Mesenchymal stem cell (in vitro differentiated cells and primary cell): ENCODE data around the gene PNRC1.

Experiments
- DNase-seq: peaks from one replicate; pipeline ENCODE4 v3.0.0-alpha.2; 2013
- H2AFZ ChIP-seq: one replicate; pipeline ENCODE4 v1.6.1; 2013; ENCODE audit warnings: low read depth, mild to moderate bottlenecking, control low read depth, inconsistent platforms, low read length, moderate library complexity
- H2AK5ac ChIP-seq: 2 replicates; pipeline ENCODE4 v1.6.1; 2013; ENCODE audit warnings: low read length, moderate library complexity, mild to moderate bottlenecking, inconsistent platforms; ENCODE audit not compliant: severe bottlenecking
- H2BK120ac ChIP-seq: one replicate; pipeline ENCODE4 v1.6.1; 2013; ENCODE audit warnings: low read depth, mild to moderate bottlenecking, inconsistent platforms, low read length, moderate library complexity
- H2BK12ac ChIP-seq, 2 experiments: one replicate each; pipeline ENCODE4 v1.6.1; 2013; ENCODE audit warnings: inconsistent platforms in 2 of 2, low read length in 2 of 2, mild to moderate bottlenecking in 2 of 2, moderate library complexity in 2 of 2, control low read depth in 1 of 2
- H2BK15ac ChIP-seq: one replicate; pipeline ENCODE4 v1.6.1; 2013; ENCODE audit warnings: mild to moderate bottlenecking, low read depth, inconsistent platforms; ENCODE audit not compliant: poor library complexity, severe bottlenecking
- H2BK5ac ChIP-seq: 2 replicates; pipeline ENCODE4 v1.6.1; 2013; ENCODE audit warnings: low read depth, mild to moderate bottlenecking, low read length, control low read depth, inconsistent platforms; ENCODE audit not compliant: poor library complexity, severe bottlenecking
- H3K14ac ChIP-seq, 2 experiments: one replicate each; pipeline ENCODE4 v1.6.1; 2013; ENCODE audit warnings: inconsistent platforms in 2 of 2, low read length in 2 of 2, control low read depth in 1 of 2, mild to moderate bottlenecking in 1 of 2, moderate library complexity in 1 of 2
- H3K18ac ChIP-seq, 2 experiments: one replicate each; pipeline ENCODE4 v1.6.1; 2013; ENCODE audit warnings: inconsistent platforms in 2 of 2, low read length in 2 of 2, control low read depth in 1 of 2, low read depth in 1 of 2, mild to moderate bottlenecking in 1 of 2
- H3K23ac ChIP-seq, 2 experiments: one replicate each; pipeline ENCODE4 v1.6.1; 2013; ENCODE audit warnings: inconsistent platforms in 2 of 2, low read length in 2 of 2, mild to moderate bottlenecking in 2 of 2, moderate library complexity in 2 of 2, control low read depth in 1 of 2
- H3K27ac ChIP-seq: 2 replicates; pipeline ENCODE4 v1.5.1; 2013; ENCODE audit warnings: mild to moderate bottlenecking, moderate library complexity, low read length, control low read depth, inconsistent platforms; ENCODE audit not compliant: poor library complexity, severe bottlenecking
- H3K27me3 ChIP-seq, 2 experiments: 2 replicates each; pipeline versions ENCODE4 v1.6.1 to v1.7.0; 2013; ENCODE audit warnings: low read length in 2 of 2, mild to moderate bottlenecking in 2 of 2, moderate library complexity in 2 of 2, control low read depth in 1 of 2, inconsistent platforms in 1 of 2; ENCODE audit not compliant: control insufficient read depth in 1 of 2, insufficient read depth in 1 of 2
- H3K36me3 ChIP-seq, 2 experiments: 2 replicates each; pipeline versions ENCODE4 v1.6.1 to v1.7.0; 2013; ENCODE audit warnings: low read length in 2 of 2, control low read depth in 1 of 2, inconsistent platforms in 1 of 2, low read depth in 1 of 2, mild to moderate bottlenecking in 1 of 2; ENCODE audit not compliant: insufficient read depth in 2 of 2, control insufficient read depth in 1 of 2
- H3K4ac ChIP-seq, 2 experiments: one replicate each; pipeline ENCODE4 v1.6.1; 2013; ENCODE audit warnings: inconsistent platforms in 2 of 2, low read length in 2 of 2, mild to moderate bottlenecking in 2 of 2, moderate library complexity in 2 of 2, control low read depth in 1 of 2, low read depth in 1 of 2
- H3K4me1 ChIP-seq: 2 replicates; pipeline ENCODE4 v1.6.1; 2013; ENCODE audit warnings: low read depth, low read length, control low read depth; ENCODE audit not compliant: control insufficient read depth, insufficient read depth
- H3K4me2 ChIP-seq: 2 replicates; pipeline ENCODE4 v1.6.1; 2013; ENCODE audit warnings: low read length, mild to moderate bottlenecking, inconsistent platforms; ENCODE audit not compliant: poor library complexity, severe bottlenecking
- H3K4me3 ChIP-seq, 2 experiments: 2 replicates each; pipeline versions ENCODE4 v1.5.1 to v1.7.0; 2013; ENCODE audit warnings: low read length in 2 of 2, mild to moderate bottlenecking in 2 of 2, control low read depth in 1 of 2, low read depth in 1 of 2; ENCODE audit not compliant: insufficient read depth in 1 of 2
- H3K79me1 ChIP-seq: replicated peaks from 2 replicates; pipeline ENCODE4 v1.6.1; 2013; ENCODE audit warnings: mild to moderate bottlenecking, control low read depth, low read length, inconsistent platforms; ENCODE audit not compliant: poor library complexity, severe bottlenecking
- H3K9ac ChIP-seq: 2 replicates; pipeline ENCODE4 v1.7.0; 2013; ENCODE audit warnings: mild to moderate bottlenecking, low read length, moderate library complexity
- H3K9me3 ChIP-seq: 2 replicates; pipeline ENCODE4 v1.7.0; 2013; ENCODE audit warnings: mild to moderate bottlenecking, low read length; ENCODE audit not compliant: control insufficient read depth
- H4K8ac ChIP-seq: one replicate; pipeline ENCODE4 v1.6.1; 2013; ENCODE audit warnings: inconsistent platforms, mild to moderate bottlenecking, low read length, moderate library complexity
- H4K91ac ChIP-seq: one replicate; pipeline ENCODE4 v1.6.1; 2013; ENCODE audit warnings: mild to moderate bottlenecking, low read length, inconsistent platforms
- WGBS: methylation state at CpG from one replicate; pipeline ENCODE4 v1.1.7; 2013; ENCODE audit warnings: mixed read lengths; 5-methylcytosine and 5-hydroxymethylcytosine counted together

PNRC1 gene

GRCh38 chr6:89082486-89082891 lies 1.9 kb downstream of the PNRC1 start:
- H4K91ac ChIP-seq: no peak overlapping the region
- no peaks in the 10 kb centered on the region for H3K27me3 ChIP-seq
- no peak overlapping the region for H3K27ac ChIP-seq
- no peak overlapping the region for H2BK120ac ChIP-seq
- no peak overlapping the region for H3K4ac ChIP-seq
- H3K9ac ChIP-seq: peak overlapping the region; percentile 100
- 7% methylated on average over 8 of the region's 9 CpGs for WGBS
- H3K23ac ChIP-seq: no peak overlapping the region
- no peak overlapping the region for H4K8ac ChIP-seq
- DNase-seq: peak; percentile 55
- no peak overlapping the region for H3K18ac ChIP-seq
- H3K9me3 ChIP-seq: no peaks in the 10 kb centered on the region
- no peak overlapping the region for H2BK15ac ChIP-seq
- H3K14ac ChIP-seq: no peak overlapping the region
- H2AFZ ChIP-seq: no peak overlapping the region
- peaks cover 4% of the 10 kb centered on the region for H3K4me1 ChIP-seq
- peak overlapping the region; percentile 57 for H3K4me2 ChIP-seq
- H2BK5ac ChIP-seq: no peak overlapping the region
- peaks cover 5% of the 10 kb centered on the region for H3K79me1 ChIP-seq
- H3K36me3 ChIP-seq: peaks cover 10 to 40% of the 10 kb centered on the region in 2 experiments
- no peak overlapping the region for H2AK5ac ChIP-seq
- H3K4me3 ChIP-seq: peak overlapping the region; percentile 55 to 96
- H2BK12ac ChIP-seq: no peak overlapping the region

DNA sequence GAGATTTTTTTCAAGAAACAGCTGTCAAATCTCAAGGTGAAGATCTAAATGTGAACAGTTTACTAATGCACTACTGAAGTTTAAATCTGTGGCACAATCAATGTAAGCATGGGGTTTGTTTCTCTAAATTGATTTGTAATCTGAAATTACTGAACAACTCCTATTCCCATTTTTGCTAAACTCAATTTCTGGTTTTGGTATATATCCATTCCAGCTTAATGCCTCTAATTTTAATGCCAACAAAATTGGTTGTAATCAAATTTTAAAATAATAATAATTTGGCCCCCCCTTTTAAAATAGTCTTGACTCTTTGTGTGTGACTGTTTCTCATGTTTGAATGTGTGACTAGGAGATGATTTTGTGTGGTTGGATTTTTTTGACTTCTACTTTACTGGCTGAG lies 4.0 kb downstream of the PNRC1 start:
- H3K27ac ChIP-seq: no peak overlapping the region
- no peak overlapping the region for H4K8ac ChIP-seq
- H3K14ac ChIP-seq: no peak overlapping the region
- peaks cover 10 to 40% of the 10 kb centered on the region in 2 experiments for H3K36me3 ChIP-seq
- no peaks in the 10 kb centered on the region for H3K27me3 ChIP-seq
- peak overlapping the region in 1 of 2 experiments; percentile 96 for H3K4me3 ChIP-seq
- H2BK12ac ChIP-seq: no peak overlapping the region
- no peak overlapping the region for H2AFZ ChIP-seq
- H3K9ac ChIP-seq: peak overlapping the region; percentile 100
- peaks cover 5% of the 10 kb centered on the region for H3K79me1 ChIP-seq
- H2BK120ac ChIP-seq: no peak overlapping the region
- H2AK5ac ChIP-seq: no peak overlapping the region
- H3K9me3 ChIP-seq: no peaks in the 10 kb centered on the region
- no peak overlapping the region for H3K4ac ChIP-seq
- no peak overlapping the region for H3K18ac ChIP-seq
- no peak for DNase-seq
- H3K23ac ChIP-seq: no peak overlapping the region
- H4K91ac ChIP-seq: no peak overlapping the region
- peaks cover 4% of the 10 kb centered on the region for H3K4me1 ChIP-seq
- no peak overlapping the region for H2BK15ac ChIP-seq
- no peak overlapping the region for H2BK5ac ChIP-seq
- H3K4me2 ChIP-seq: peak overlapping the region; percentile 42

GRCh38 chr6:89084954-89085353 lies 4.4 kb downstream of the PNRC1 start:
- H3K9ac ChIP-seq: peak overlapping the region; percentile 100
- peak; percentile 49 for DNase-seq
- H3K36me3 ChIP-seq: peaks cover 10 to 40% of the 10 kb centered on the region in 2 experiments
- peaks cover 5% of the 10 kb centered on the region for H3K79me1 ChIP-seq
- H3K9me3 ChIP-seq: no peaks in the 10 kb centered on the region
- H2BK12ac ChIP-seq: no peak overlapping the region
- WGBS: 100% methylated on average over 2 of the region's 3 CpGs
- no peak overlapping the region for H2BK5ac ChIP-seq
- no peak overlapping the region for H4K8ac ChIP-seq
- H3K18ac ChIP-seq: no peak overlapping the region
- H3K4me3 ChIP-seq: peak overlapping the region in 1 of 2 experiments; percentile 96
- no peak overlapping the region for H3K14ac ChIP-seq
- no peak overlapping the region for H2BK15ac ChIP-seq
- no peak overlapping the region for H4K91ac ChIP-seq
- H3K23ac ChIP-seq: no peak overlapping the region
- peaks cover 4% of the 10 kb centered on the region for H3K4me1 ChIP-seq
- H3K4me2 ChIP-seq: peak overlapping the region; percentile 42
- no peak overlapping the region for H2AK5ac ChIP-seq
- no peak overlapping the region for H2AFZ ChIP-seq
- no peak overlapping the region for H3K4ac ChIP-seq
- H2BK120ac ChIP-seq: no peak overlapping the region
- H3K27ac ChIP-seq: no peak overlapping the region
- H3K27me3 ChIP-seq: no peaks in the 10 kb centered on the region

DNA sequence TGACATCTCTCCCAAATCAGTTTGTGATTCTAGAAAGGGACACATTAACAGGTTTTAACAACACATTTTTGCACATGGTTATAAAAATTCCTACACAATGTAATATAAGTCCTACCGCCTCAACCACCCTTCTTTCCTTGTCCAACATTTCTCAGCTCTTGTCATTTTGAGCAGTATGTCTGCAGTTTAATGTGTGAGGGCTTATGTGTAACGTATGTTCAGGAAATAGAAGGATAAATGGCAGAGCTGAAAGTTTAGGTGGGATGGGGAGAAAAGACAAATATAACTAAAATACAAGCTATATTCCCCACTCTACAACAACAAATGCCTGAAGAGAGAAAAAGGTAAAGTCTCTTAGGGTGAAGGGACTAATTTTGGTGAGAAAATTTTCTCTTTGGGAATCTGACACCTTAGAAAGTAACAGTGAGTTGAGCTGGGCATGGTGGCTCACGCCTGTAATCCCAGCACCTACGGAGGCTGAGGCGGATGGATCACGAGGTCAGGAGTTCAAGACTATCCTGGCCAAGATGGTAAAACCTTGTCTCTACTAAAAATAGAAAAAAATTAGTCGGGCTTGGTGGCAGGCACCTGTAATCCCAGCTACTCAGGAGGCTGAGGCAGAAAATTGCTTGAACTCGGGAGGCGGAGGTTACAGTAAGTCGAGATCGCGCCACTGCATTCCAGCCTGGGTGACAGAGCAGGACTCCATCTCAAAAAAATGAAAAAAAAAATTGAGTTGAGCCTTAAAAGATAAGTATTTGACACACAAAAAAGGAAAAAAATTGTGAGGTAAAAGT lies 5.1 kb downstream of the PNRC1 start:
- Histone ChIP-seq H4K91ac (no peak overlapping the region), H2AFZ (no peak overlapping the region), H3K9me3 (no peaks in the 10 kb centered on the region), H3K36me3 (peaks cover 10 to 40% of the 10 kb centered on the region in 2 experiments), H2BK120ac (no peak overlapping the region), H3K4ac (no peak overlapping the region), H2AK5ac (no peak overlapping the region), H3K4me3 (no peak overlapping the region), H2BK12ac (no peak overlapping the region), H2BK5ac (no peak overlapping the region), H3K27ac (no peak overlapping the region), H2BK15ac (no peak overlapping the region), H3K27me3 (no peaks in the 10 kb centered on the region), H3K14ac (no peak overlapping the region), H3K4me2 (no peak overlapping the region), H3K18ac (no peak overlapping the region), H3K23ac (no peak overlapping the region), H4K8ac (no peak overlapping the region), H3K79me1 (peaks cover 5% of the 10 kb centered on the region), H3K4me1 (peaks cover 4% of the 10 kb centered on the region), H3K9ac (no peak overlapping the region)
- peak; percentile 40 for DNase-seq
- 97% methylated on average over 10 of the region's 12 CpGs for WGBS
